Esophagus squamous epithelium (tissue), 4 donors: Measurements from ENCODE around the gene LGALS13.

ENCODE experiments used
- POLR2A ChIP-seq, 4 donors: fragments of 450-650 bp; IDR thresholded peaks; one replicate each; pipeline ENCODE4 v1.6.1; 2017; ENCODE audit warnings: antibody characterized with exemption in 4 of 4, mild to moderate bottlenecking in 4 of 4, moderate library complexity in 3 of 4
- TF ChIP-seq, protein P1 (sequence below), 6 experiments: fragments of 450-650 bp in 4 of 6; fragments of 200-600 bp in 2 of 6; sonication (generic) in 2 of 6; IDR thresholded peaks; one replicate each; pipeline ENCODE4 v1.5.1; 2016 to 2019; ENCODE audit warnings: antibody characterized with exemption in 6 of 6, mild to moderate bottlenecking in 4 of 6, moderate library complexity in 4 of 6

DNA sequence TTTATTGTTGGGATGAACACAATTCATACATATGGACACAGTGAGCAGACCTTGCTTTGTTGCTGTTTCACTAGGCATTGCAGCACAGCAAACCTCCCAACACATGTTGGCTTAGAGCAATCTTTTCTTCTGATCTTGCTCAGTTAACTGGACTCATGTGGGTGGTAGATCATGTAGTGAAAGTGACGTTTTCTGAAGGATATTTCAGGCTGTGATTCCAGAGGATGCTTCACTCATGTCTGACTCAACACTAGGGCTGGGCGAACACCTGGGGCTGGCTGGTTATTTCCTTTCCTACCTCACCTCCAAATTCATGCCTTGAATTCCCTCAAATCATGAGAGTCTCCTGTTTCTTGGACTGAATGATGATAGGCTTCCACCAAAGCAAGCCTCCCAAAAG lies 14.3 kb upstream of the LGALS13 start:
- TF ChIP-seq POLR2A (IDR thresholded peaks at IDR 0.05) = no peak
- TF ChIP-seq, protein P1, sequence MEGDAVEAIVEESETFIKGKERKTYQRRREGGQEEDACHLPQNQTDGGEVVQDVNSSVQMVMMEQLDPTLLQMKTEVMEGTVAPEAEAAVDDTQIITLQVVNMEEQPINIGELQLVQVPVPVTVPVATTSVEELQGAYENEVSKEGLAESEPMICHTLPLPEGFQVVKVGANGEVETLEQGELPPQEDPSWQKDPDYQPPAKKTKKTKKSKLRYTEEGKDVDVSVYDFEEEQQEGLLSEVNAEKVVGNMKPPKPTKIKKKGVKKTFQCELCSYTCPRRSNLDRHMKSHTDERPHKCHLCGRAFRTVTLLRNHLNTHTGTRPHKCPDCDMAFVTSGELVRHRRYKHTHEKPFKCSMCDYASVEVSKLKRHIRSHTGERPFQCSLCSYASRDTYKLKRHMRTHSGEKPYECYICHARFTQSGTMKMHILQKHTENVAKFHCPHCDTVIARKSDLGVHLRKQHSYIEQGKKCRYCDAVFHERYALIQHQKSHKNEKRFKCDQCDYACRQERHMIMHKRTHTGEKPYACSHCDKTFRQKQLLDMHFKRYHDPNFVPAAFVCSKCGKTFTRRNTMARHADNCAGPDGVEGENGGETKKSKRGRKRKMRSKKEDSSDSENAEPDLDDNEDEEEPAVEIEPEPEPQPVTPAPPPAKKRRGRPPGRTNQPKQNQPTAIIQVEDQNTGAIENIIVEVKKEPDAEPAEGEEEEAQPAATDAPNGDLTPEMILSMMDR (IDR thresholded peaks at IDR 0.05) = no peak
